ENCODE data around the gene SHISA9.
A peak's percentile ranks its signal among the peaks of the same experiment; 100 is the strongest.
"Not testable (repeated sequence)": the region's sequence is repeated elsewhere in the genome, so short reads cannot be mapped to it uniquely, and the experiment has no call there.

SHISA9 gene

GRCh38 chr16:12901597-12902461 lies at the start of gene SHISA9:
Gene SHISA9, plus strand, starts transcription at chr16:12901598.
- DNase-seq, result no peak

DNA sequence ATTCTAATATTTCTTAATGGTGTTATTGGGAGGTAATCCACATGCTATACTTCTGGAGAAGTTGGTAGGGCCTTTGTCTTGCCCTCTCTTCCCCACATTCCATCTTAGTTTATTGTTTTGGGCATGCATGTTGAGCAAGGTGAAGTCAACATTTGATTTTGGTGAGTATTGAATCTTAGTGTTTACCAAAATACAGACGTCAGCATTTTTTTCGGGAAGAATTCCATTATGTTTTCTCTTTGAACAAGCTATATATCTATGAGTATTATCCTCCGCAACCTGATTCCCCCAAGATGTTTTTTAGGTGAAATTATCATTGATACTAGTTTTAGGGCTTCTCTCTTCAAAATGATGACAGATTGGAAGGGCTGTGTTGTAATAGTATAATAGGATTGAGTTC lies 47.4 kb upstream of the SHISA9 start:
- DNase-seq, result no peak

GRCh38 chr16:12857435-12857834 lies 44.0 kb upstream of the SHISA9 start:
- DNase-seq, result not testable (repeated sequence)

DNA sequence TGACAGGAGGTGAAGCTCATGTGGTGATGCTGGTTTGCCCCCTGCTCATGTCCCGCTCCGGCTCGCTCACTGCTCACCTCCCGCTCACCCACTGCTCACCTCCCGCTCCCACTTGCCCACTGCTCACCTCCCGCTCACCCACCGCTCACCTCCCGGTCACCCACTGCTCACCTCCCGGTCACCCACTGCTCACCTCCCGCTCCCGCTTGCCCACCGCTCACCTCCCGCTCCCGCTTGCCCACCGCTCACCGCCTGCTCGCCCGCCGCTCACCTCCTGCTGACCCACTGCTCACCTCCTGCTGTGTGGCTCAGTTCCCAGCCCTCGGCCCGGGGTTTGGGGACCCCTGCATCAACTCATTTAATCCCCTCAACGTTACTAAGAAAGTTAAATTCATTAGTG lies 39.1 kb upstream of the SHISA9 start:
- no peak for DNase-seq

DNA sequence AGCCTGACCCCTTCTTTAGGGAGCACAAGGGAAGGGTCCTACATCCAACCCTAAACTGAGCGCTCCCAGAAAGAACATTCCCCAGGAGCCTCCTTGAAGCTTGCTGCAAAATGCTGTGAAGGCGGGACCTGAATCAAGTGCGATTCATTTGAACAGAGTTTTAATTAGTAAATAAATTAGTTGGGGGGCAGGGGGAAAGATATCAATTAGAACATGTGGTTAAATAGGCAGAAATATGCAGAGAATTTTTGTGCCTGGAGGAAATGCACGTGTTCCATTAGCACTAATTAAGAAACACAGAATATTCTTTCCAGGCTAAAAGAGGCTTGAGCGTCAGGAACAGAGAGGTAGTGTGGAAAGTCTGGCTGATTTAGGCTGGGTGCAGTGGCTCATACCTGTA lies 38.5 kb upstream of the SHISA9 start:
- DNase-seq, result no peak

DNA sequence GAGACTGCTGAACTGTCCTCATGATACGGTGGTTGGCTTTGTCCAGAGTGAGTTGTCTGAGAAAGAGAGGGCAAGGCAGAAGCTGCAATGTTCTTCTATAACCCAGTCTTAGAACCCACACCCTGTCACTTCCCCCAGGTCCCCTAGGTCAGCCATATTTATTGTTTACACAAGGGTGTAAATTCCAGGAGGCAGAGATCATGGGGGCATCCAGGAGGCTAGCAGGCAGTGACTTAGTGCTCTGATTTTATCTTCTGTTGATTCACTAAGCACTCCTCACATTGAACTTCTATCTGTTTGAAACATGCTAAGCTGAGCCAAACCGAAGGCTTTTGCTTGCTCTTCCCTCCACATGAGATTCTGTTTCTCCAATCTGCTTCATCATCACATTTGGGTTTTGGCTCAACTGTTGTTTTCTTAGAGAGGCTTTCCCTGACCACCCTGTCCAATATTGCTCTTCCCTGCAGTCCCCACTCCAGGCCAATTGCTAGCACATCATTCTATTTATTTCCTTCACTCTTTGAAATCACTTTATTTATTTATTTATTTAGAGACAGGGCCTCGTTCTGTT lies 34.3 kb upstream of the SHISA9 start:
- DNase-seq, result no peak

GRCh38 chr16:12868169-12868568 lies 33.2 kb upstream of the SHISA9 start:
- no peak for DNase-seq

DNA sequence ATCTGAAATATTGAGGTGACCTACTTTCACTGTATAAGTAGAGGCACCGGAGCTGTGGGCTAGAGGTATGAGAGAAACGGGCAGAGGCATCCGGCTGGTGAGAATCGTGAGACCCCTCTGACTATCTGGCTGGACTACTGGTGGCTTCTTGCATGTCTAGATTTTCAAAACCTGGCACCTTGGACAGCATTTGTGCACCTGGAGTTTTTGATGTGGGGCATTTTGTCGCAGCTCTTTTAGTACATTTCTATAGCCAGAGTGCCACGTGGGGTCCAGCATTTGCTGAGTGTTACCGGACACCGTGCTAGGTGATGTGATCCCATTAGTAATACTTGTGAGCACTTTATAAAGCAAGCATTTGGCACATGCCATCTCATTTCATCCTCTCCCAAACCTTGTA lies 32.6 kb upstream of the SHISA9 start:
- DNase-seq, result no peak

DNA sequence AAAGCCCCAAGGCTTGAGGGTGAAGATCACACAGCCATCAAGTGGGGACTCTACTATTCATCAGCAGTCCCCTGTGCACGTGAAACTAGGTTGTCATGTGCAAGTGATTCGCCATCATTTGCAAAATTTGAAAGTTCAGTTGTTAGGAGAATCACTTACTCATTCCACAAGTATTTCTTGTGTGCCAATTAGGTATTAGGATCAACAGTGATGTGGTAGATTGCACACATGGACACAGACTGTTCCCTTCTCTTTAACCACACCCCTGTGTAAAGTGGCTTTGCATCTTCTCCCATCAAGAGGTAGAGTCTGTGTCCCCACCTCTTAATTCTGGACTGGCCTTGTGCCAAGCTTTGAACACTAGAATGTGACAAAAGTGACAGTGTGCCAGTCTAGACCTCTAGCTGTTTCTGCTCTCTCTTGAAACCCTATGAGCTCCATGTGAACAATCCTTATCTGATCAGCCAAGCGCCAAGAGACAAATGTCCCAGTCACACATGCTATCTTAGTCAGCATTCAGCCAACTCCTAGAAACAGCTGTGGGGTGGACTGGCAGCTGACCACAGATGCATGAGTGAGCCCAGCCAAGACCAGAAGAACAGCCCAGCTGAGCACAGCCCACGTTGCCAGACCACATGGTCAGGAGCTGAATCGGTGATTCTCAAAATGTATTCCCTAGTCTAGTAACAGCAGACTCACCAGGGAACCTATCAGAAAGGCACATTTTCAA lies 31.5 kb upstream of the SHISA9 start:
- DNase-seq, result no peak

DNA sequence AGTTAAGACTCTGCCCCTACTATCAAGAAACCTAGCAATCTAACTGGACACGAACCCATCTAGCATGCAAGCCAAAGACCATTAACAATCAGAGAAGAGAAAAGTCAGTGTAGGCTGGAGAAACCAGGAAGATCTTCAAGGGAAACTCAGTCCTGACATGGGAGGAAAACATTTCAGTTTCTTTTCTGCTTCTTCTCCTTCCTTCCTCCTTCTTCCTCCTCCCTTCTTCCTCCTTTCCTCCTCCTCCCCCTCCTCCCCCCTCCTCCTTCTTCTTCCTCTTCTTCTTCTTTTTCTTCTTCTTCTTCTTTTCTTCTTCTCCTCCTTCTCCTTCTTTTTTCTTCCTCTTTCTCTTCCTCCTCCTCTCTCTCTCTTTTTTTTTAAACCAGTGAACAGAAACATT lies 29.6 kb upstream of the SHISA9 start:
- DNase-seq, result no peak

GRCh38 chr16:12874186-12874585 lies 27.2 kb upstream of the SHISA9 start:
- peak; percentile 26 for DNase-seq

GRCh38 chr16:12876778-12877177 lies 24.6 kb upstream of the SHISA9 start:
- no peak for DNase-seq

- DNase-seq, result no peak
These were observed 22.4 kb upstream of the SHISA9 start for GRCh38 chr16:12878973-12879372.

- DNase-seq, result no peak
These were observed 21.6 kb upstream of the SHISA9 start for GRCh38 chr16:12879812-12880211.

- no peak for DNase-seq
These were observed 20.2 kb upstream of the SHISA9 start for GRCh38 chr16:12881182-12881581.

DNA sequence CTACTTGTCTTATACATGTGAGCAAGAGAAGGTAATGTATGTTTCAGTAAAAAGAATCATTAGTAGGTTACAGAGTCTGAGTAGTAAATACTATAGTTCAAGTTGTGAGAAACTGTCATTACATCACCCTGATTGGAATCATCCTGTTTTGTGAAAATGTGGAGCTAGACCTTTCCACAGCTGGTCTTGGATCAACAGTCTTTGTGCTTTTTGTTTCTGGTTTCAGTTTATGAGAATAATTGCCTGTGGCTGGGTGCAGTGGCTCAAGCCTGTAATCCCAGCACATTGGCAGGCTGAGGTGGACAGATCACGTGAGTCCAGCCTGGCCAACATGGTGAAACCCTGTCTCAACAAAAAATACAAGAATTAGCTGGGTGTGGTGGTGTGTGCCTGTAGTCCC lies 19.7 kb upstream of the SHISA9 start:
- no peak for DNase-seq

DNA sequence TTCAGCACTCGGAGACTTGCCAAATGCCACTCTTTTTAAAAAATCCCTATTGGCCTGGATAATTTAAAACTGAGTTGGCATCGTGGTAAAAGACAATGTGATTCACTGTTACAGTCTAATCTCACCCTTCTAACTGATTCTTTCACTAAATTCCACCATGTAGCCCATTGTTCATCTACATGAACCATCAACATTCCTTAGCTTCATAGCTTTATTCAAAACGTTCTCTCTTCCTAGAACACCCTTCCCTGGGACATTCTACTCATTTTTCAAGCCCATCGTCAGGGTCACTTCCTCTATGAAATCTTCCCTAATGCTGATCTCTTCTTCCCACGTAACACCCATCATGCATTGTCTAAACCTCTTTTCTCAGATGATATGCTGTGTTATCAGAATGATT lies 15.7 kb upstream of the SHISA9 start:
- DNase-seq, result no peak

- no peak for DNase-seq
These were observed 9.6 kb upstream of the SHISA9 start for GRCh38 chr16:12891836-12892235.

- DNase-seq, result no peak
These were observed 8.2 kb upstream of the SHISA9 start for GRCh38 chr16:12893050-12893750.

DNA sequence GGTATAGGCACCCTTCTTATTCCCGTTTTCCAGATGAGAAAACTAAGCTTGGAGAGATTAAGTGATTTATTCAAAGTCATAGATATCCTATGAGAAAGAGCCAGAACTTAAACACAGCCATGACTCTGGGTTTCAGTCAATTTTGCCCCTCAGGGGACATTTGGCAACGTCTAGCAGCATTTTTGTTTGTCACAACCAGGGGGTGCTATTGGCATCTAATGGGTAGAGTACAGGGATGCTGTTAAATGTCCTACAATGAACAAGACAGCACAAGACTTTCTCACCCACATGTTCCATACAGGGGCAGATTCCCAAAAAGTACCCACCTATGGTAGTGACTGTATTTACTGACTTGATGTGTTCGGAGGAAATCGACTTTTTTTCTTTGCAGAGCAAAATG lies 4.8 kb upstream of the SHISA9 start:
- DNase-seq, result no peak

DNA sequence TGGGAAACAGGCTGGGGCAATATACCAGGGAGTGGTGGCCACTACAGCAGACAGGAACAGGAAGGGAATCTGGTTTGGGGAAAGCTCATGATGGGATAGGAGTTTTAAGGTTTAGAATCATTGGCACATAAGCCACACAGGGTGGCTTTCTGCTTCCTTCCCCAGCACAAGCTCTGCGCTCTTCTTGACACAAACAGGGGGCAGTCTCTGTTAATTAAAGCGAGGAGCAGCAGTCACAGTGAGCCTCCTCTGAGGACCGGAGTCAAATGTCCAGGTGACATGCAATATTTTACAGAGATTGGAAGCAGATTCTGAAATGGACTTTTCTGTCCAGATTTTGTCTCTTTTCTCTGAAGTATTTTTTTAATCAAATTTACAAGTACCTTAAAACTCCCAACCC lies 2.8 kb upstream of the SHISA9 start:
- no peak for DNase-seq

GRCh38 chr16:12899529-12900143 lies 1.8 kb upstream of the SHISA9 start:
- no peak for DNase-seq

- DNase-seq, result no peak
These were observed 1.2 kb upstream of the SHISA9 start for GRCh38 chr16:12900156-12900555.

All from 8988T (cell line).